ENCODE results near the gene ITGA8.

DNA sequence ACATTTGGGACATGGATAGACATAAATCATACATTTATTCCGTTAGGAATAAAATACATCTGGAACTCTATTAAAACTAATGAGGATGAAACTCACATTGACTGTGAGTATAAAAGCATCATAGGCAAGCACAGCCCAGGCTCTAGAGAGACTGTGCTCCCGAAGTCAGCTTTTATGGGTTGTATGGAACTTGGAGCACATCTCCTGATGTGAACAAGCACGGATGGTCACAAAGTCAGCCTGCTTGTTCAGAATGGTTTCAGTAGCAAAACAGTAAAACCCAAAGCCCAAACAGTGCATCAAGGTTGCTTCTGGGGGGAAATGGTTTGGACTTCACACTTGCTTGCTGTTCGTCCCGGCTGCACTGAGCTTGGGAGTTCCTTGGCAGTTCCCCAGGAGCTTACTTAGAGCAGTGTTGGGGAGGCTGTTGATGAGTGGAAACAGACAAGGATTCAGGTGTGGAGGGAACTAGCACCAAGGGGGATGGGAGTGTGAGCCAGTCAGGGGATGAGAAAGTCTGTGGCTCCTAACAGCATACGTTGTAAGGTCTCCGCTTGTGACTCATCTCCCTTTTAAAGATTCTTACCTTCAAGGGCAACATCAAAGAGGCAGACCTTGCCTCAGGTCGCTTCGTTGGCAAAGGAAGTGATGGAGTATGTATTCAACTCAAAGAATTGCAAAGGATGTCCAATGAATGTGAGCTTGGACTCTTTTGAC lies 19.7 kb upstream of the ITGA8 start:
- TF ChIP-seq POLR2A (IDR thresholded peaks at IDR 0.05), result no peak
- TF ChIP-seq, protein P1, sequence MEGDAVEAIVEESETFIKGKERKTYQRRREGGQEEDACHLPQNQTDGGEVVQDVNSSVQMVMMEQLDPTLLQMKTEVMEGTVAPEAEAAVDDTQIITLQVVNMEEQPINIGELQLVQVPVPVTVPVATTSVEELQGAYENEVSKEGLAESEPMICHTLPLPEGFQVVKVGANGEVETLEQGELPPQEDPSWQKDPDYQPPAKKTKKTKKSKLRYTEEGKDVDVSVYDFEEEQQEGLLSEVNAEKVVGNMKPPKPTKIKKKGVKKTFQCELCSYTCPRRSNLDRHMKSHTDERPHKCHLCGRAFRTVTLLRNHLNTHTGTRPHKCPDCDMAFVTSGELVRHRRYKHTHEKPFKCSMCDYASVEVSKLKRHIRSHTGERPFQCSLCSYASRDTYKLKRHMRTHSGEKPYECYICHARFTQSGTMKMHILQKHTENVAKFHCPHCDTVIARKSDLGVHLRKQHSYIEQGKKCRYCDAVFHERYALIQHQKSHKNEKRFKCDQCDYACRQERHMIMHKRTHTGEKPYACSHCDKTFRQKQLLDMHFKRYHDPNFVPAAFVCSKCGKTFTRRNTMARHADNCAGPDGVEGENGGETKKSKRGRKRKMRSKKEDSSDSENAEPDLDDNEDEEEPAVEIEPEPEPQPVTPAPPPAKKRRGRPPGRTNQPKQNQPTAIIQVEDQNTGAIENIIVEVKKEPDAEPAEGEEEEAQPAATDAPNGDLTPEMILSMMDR (IDR thresholded peaks at IDR 0.05), result no peak
